Tibial artery (tissue), 4 donors: ENCODE data around the gene HMCN1.

Experiments
- DNase-seq, 2 donors: peaks; one replicate each; pipeline ENCODE4 v3.0.0-alpha.2; 2019
- H3K27ac ChIP-seq, 2 donors: fragments of 200-600 bp; sonication (generic) in 1 of 2; 1 replicate in 1 of 2; 2 replicates in 1 of 2; pipeline ENCODE4 v1.5.1; 2018 to 2019; ENCODE audit warnings: mild to moderate bottlenecking in 1 of 2
- H3K27me3 ChIP-seq, 2 donors: fragments of 200-600 bp; sonication (generic) in 1 of 2; one replicate each; pipeline versions ENCODE4 v1.5.1 to v1.6.0; 2016 to 2019
- H3K36me3 ChIP-seq, 3 donors: fragments of 200-600 bp; sonication (generic) in 2 of 3; one replicate each; pipeline ENCODE4 v1.5.1; 2016 to 2019; ENCODE audit warnings: mild to moderate bottlenecking in 2 of 3
- H3K4me1 ChIP-seq, 4 donors: fragments of 200-600 bp; sonication (generic) in 2 of 4; 1 replicate in 3 of 4; 2 replicates in 1 of 4; pipeline ENCODE4 v1.5.1; 2016 to 2019
- H3K4me3 ChIP-seq, 2 donors: fragments of 200-600 bp; sonication (generic) in 1 of 2; 1 replicate in 1 of 2; 2 replicates in 1 of 2; pipeline ENCODE4 v1.5.1; 2018 to 2019; ENCODE audit warnings: mild to moderate bottlenecking in 2 of 2
- H3K9me3 ChIP-seq, 3 donors: fragments of 200-600 bp; sonication (generic) in 1 of 3; one replicate each; pipeline ENCODE4 v1.5.1; 2016 to 2019
- intact Hi-C: fragments of 100-400 bp; cut with DNase I; formaldehyde crosslinking; loops from one replicate; pipeline ENCODE4 v1.15.0; 2023; ENCODE audit warnings: low total_unique reads
- TF ChIP-seq, protein P1 (sequence below), 2 experiments: fragments of 200-600 bp in 1 of 2; fragments of 450-650 bp in 1 of 2; IDR thresholded peaks; one replicate each; pipeline ENCODE4 v1.5.1; 2017 to 2019; ENCODE audit warnings: antibody characterized with exemption in 2 of 2, mild to moderate bottlenecking in 1 of 2, moderate library complexity in 1 of 2

Gene HMCN1

DNA sequence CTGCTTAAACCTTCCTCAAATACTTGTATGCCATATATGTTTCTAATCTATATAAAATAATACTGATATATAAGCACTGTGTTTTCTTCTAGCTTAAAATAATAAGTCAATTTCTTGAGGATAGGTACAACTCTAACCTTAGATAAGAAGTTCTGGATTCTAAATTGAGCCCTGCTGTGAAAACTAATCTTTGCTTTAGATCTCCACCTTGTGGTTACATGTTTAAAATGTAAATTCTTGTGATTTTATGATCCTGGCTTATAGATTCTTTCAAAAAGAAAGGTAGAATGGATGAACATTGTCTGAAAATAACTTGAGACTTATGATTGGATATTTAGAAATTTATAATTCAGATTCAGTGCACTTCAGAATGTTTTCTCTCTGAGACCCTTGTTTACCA is 38.9 kb upstream of the HMCN1 start:
- H3K4me1 ChIP-seq, result no peaks in the 10 kb centered on the region
- no peak overlapping the region for H3K27ac ChIP-seq
- H3K9me3 ChIP-seq, result no peaks in the 10 kb centered on the region
- no peak overlapping the region for H3K4me3 ChIP-seq
- H3K36me3 ChIP-seq, result no peaks in the 10 kb centered on the region
- DNase-seq, result no peak
- TF ChIP-seq, protein P1, sequence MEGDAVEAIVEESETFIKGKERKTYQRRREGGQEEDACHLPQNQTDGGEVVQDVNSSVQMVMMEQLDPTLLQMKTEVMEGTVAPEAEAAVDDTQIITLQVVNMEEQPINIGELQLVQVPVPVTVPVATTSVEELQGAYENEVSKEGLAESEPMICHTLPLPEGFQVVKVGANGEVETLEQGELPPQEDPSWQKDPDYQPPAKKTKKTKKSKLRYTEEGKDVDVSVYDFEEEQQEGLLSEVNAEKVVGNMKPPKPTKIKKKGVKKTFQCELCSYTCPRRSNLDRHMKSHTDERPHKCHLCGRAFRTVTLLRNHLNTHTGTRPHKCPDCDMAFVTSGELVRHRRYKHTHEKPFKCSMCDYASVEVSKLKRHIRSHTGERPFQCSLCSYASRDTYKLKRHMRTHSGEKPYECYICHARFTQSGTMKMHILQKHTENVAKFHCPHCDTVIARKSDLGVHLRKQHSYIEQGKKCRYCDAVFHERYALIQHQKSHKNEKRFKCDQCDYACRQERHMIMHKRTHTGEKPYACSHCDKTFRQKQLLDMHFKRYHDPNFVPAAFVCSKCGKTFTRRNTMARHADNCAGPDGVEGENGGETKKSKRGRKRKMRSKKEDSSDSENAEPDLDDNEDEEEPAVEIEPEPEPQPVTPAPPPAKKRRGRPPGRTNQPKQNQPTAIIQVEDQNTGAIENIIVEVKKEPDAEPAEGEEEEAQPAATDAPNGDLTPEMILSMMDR (IDR thresholded peaks at IDR 0.05), result no peak
- intact Hi-C loops, result no loop called here
- H3K27me3 ChIP-seq, result no peaks in the 10 kb centered on the region

DNA sequence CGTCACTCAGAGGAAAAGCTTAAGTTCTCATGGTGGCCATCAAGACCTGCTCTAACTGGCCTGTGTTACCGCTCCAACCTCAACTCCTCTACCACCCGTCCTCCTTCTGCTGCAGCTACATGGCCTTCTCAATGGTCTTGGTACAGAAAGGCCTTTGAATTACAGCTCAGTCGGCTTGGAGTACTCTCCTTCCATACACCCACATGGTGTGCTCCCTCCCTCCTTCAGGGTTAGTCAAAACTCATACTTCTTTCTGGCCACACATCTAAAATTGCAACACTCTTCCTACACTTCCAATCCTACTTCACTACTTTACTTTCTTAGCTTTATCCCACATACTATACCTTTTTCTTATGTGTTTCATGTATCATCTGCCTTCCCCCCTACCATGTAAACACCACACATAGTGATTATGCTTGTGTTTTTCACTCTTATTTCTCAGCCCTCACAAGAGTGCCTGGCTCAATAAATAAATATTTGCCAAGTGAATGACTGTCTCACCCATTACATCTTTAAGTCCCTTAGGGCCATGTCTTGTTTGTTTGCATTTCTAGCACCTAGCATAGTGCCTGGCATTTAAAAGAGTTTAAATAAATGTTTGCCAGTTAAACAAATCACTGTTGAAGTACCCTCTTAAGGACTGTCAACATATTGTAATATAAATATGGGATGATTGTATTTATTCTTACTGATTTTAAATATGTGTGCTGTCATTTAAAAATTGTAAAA is 37.6 kb upstream of the HMCN1 start:
- H3K27ac ChIP-seq, result no peak overlapping the region
- H3K36me3 ChIP-seq, result no peaks in the 10 kb centered on the region
- TF ChIP-seq, protein P1 (IDR thresholded peaks at IDR 0.05), result no peak
- H3K9me3 ChIP-seq, result no peaks in the 10 kb centered on the region
- H3K4me1 ChIP-seq, result no peaks in the 10 kb centered on the region
- DNase-seq, result no peak
- intact Hi-C loops, result no loop called here
- H3K27me3 ChIP-seq, result no peaks in the 10 kb centered on the region
- no peak overlapping the region for H3K4me3 ChIP-seq

DNA sequence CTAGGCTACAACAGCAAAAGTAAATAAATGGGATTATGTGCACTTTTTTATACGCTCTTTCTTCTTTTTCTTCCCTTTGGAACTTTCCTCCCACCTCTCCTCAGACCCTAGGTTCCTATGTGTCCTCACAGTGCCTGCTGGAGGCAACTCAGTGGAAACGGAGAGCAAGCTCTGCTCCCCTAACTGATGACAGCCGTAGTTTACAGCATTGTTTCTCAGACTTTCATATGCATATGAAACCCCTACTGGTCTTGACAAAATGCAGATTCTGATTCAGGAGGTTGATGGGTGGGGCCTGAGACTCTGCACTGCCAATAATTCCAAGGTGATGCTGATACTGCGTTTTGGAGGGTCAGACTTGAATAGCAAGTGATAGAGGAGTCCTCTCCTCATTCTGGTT is 34.3 kb upstream of the HMCN1 start:
- Histone ChIP-seq H3K27ac (no peak overlapping the region), H3K36me3 (no peaks in the 10 kb centered on the region), H3K9me3 (no peaks in the 10 kb centered on the region), H3K4me1 (no peaks in the 10 kb centered on the region), H3K27me3 (no peaks in the 10 kb centered on the region), H3K4me3 (no peak overlapping the region)
- TF ChIP-seq, protein P1 (IDR thresholded peaks at IDR 0.05), result no peak
- intact Hi-C loops, result no loop called here
- DNase-seq, result no peak

DNA sequence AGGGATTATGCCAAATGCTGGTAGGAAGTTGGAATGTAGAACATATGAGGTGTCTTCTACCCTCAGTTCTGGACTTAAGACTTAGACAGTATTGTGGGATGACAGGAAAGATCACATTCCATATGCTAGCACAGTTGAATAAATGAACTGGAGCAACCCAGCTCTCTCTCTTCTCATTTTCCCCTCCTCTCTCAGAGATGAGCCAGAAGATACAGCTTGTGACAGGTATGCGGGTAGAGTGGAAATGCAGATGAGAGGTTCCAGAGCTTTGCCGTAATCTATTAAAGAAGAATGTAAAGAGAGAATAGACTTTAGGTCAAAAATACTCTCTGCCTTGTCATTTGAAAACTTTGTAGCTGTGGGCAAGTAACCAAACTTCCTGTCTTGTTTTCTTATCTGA is 32.5 kb upstream of the HMCN1 start:
- no peak for DNase-seq
- H3K4me3 ChIP-seq, result no peak overlapping the region
- no peaks in the 10 kb centered on the region for H3K36me3 ChIP-seq
- H3K27ac ChIP-seq, result no peak overlapping the region
- H3K9me3 ChIP-seq, result no peaks in the 10 kb centered on the region
- H3K4me1 ChIP-seq, result no peaks in the 10 kb centered on the region
- TF ChIP-seq, protein P1 (IDR thresholded peaks at IDR 0.05), result no peak
- H3K27me3 ChIP-seq, result no peaks in the 10 kb centered on the region
- intact Hi-C loops, result no loop called here

DNA sequence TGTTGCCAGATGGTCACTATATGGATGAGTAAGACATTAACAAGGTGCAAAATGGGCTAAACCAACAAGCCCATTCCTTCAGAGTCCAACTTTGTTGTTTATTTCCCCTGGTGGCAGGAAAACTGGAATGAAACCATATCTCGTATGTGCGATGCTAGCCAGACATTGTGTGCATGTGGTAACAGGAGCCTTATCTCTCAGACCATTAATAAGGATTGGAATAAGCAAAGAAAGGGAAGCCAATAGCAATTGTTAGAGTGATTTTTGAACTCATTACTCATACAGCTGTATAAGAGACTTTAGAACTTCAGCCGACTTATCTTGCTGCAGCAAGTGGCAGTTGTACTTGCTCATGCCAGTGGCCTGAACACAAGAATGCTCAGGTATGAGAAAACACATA is 30.0 kb upstream of the HMCN1 start:
- TF ChIP-seq, protein P1 (IDR thresholded peaks at IDR 0.05), result no peak
- no peaks in the 10 kb centered on the region for H3K36me3 ChIP-seq
- no peak overlapping the region for H3K4me3 ChIP-seq
- H3K27me3 ChIP-seq, result no peaks in the 10 kb centered on the region
- no peaks in the 10 kb centered on the region for H3K9me3 ChIP-seq
- intact Hi-C loops, result no loop called here
- no peaks in the 10 kb centered on the region for H3K4me1 ChIP-seq
- no peak for DNase-seq
- no peak overlapping the region for H3K27ac ChIP-seq

DNA sequence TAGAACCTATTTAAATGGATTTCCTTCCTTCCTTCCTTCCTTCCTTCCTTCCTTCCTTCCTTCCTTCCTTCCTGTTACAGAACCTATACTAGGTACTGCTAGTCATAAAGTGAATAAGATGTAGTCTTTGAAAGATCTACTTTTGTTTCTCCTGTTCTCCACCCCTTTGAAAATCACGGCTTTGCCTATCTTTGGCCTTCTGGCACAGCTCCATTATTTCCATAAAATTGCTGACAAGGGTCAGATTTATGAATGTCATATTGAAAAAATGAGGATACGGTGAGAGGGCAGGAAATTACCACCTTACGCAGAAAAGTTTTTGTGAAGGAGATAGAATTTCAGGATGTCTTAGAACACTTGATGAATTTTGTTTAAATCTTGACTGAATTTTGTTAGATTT is 18.1 kb upstream of the HMCN1 start:
- intact Hi-C loops, result no loop called here

More for the DNA sequence above, 18.1 kb upstream of the HMCN1 start:
- no peaks in the 10 kb centered on the region for H3K27me3 ChIP-seq
- H3K4me1 ChIP-seq, result peaks cover 0 to 3% (median under 1%) of the 10 kb centered on the region in 4 donors
- DNase-seq, result no peak
- no peaks in the 10 kb centered on the region for H3K9me3 ChIP-seq
- TF ChIP-seq, protein P1 (IDR thresholded peaks at IDR 0.05), result no peak
- H3K4me3 ChIP-seq, result no peak overlapping the region
- H3K27ac ChIP-seq, result no peak overlapping the region
- H3K36me3 ChIP-seq, result no peaks in the 10 kb centered on the region
